MCF 10A (cell line): Measurements from ENCODE around the gene NUTF2. TPM values are rescaled to one million over a fixed set of nuclear protein-coding genes. Genes with fewer than 3 reads are reported as not detected.

Experiments used
- BruUV-seq: library from RNA; stranded (reverse); fragments of 400-500 nt; replicated peaks from 2 replicates; lab custom pipeline; 2021; lab: Mats Ljungman, UMichigan
- CTCF ChIA-PET: fragments of 300-600 bp; sonication (Branson Sonifier 250); formaldehyde crosslinking; extraction: SDS; loops from one replicate; lab custom pipeline; 2021; ENCODE audit warnings: antibody characterized with exemption, inconsistent platforms; lab: Yijun Ruan, JAX
- POLR2A ChIA-PET: fragments of 300-600, 350-650 bp; sonication (Branson Sonifier 250); formaldehyde crosslinking; extraction: SDS; loops from one replicate; lab custom pipeline; 2020; ENCODE audit warnings: antibody characterized with exemption, inconsistent platforms; lab: Yijun Ruan, JAX
- DNase-seq: peaks from one replicate; pipeline ENCODE4 v3.0.0-alpha.2; 2018; ENCODE audit not compliant: unreplicated experiment
- H3K27ac Mint-ChIP-seq: one replicate; pipeline ENCODE4 v1.8.0; 2022; ENCODE audit warnings: mild to moderate bottlenecking, low read depth, mixed read lengths; ENCODE audit not compliant: unreplicated experiment
- H3K27me3 Mint-ChIP-seq: one replicate; pipeline ENCODE4 v1.8.0; 2022; ENCODE audit warnings: mixed read lengths; ENCODE audit not compliant: insufficient read depth, unreplicated experiment
- H3K36me3 Mint-ChIP-seq: one replicate; pipeline ENCODE4 v1.8.0; 2022; ENCODE audit warnings: mild to moderate bottlenecking, moderate library complexity, mixed read lengths; ENCODE audit not compliant: insufficient read depth, unreplicated experiment
- H3K4me1 Mint-ChIP-seq: one replicate; pipeline ENCODE4 v1.8.0; 2022; ENCODE audit warnings: mixed read lengths; ENCODE audit not compliant: insufficient read depth, unreplicated experiment
- H3K4me3 Mint-ChIP-seq: one replicate; pipeline ENCODE4 v1.8.0; 2022; ENCODE audit warnings: mild to moderate bottlenecking, moderate library complexity, mixed read lengths; ENCODE audit not compliant: unreplicated experiment
- H3K9me3 Mint-ChIP-seq: one replicate; pipeline ENCODE4 v1.8.0; 2022; ENCODE audit warnings: mixed read lengths; ENCODE audit not compliant: unreplicated experiment
- intact Hi-C: fragments of 100-400 bp; cut with micrococcal nuclease; formaldehyde crosslinking; loops from 2 replicates; pipeline ENCODE4 v1.14.1; 2022
- total RNA-seq: library from RNA; stranded (reverse); gene quantifications from 2 replicates; pipeline ENCODE4 v1.2.3, GENCODE V29; 2022
- TF ChIP-seq, protein P1 (sequence below): fragments of 200-600 bp; IDR thresholded peaks from one replicate; pipeline ENCODE4 v1.8.0; 2022; ENCODE audit warnings: antibody characterized with exemption, mild to moderate bottlenecking; ENCODE audit not compliant: unreplicated experiment

The NUTF2 gene
- total RNA-seq, 1 experiment from 2014 or later, result 133 TPM

DNA sequence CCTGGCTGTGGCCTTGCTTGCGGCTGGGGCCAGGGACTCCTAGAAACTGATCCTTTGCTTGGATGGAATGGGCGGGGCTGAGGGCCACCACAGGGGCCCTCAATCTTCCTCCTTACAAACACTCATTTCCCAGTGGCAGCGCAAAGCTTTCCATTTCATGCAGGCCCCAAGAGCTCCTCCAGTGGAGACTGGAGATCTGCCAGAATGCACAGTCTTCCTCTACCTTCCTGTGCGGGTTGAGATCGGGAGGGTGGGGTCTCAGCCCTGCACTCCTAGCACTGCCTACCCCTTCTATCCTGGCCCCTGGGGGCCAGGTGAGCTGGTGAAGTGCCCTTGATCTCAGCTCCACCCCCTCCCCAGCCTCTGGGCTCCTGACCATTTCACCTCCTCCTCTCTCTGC lies 39.7 kb downstream of the NUTF2 start:
- TF ChIP-seq, protein P1, sequence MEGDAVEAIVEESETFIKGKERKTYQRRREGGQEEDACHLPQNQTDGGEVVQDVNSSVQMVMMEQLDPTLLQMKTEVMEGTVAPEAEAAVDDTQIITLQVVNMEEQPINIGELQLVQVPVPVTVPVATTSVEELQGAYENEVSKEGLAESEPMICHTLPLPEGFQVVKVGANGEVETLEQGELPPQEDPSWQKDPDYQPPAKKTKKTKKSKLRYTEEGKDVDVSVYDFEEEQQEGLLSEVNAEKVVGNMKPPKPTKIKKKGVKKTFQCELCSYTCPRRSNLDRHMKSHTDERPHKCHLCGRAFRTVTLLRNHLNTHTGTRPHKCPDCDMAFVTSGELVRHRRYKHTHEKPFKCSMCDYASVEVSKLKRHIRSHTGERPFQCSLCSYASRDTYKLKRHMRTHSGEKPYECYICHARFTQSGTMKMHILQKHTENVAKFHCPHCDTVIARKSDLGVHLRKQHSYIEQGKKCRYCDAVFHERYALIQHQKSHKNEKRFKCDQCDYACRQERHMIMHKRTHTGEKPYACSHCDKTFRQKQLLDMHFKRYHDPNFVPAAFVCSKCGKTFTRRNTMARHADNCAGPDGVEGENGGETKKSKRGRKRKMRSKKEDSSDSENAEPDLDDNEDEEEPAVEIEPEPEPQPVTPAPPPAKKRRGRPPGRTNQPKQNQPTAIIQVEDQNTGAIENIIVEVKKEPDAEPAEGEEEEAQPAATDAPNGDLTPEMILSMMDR, result no peak

DNA sequence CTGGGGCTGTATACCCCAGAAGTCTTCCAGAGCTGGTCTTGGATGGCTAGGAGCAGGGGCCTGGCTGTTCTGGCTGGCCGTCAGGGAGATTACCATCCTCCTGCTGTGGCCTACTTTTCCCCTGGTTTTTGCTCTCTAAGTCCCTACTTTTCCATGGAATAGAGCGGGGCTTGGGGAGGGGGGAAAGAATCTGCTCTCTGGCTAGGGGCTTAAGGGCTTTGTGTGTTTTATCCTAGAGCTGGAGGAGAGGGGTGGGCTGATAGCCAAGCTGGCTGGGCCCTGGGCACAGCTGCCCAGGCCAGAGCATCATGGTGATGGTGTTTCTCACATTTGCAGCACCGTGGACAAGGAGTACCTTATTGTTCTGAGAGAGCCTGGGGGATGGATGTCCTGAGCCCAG lies 41.6 kb downstream of the NUTF2 start:
- Mint-ChIP-seq H3K4me3 (no peak overlapping the region), H3K36me3 (peaks cover 12% of the 10 kb centered on the region), H3K4me1 (peaks cover 20% of the 10 kb centered on the region), H3K27ac (no peak overlapping the region), H3K27me3 (no peaks in the 10 kb centered on the region), H3K9me3 (no peaks in the 10 kb centered on the region)
- BruUV-seq, result no TSS peak
- DNase-seq, result no peak
- POLR2A ChIA-PET, result no interaction called here
- CTCF ChIA-PET, result interaction anchor here (0.9 kb wide), 1 partner anchor 9 kb away, joined by 3 read pairs; no protein-coding TSS in a partner anchor
- intact Hi-C loops, result no loop called here
- TF ChIP-seq, protein P1, result no peak

More for the DNA sequence above, 39.7 kb downstream of the NUTF2 start:
- no peaks in the 10 kb centered on the region for H3K27me3 Mint-ChIP-seq
- peaks cover 17% of the 10 kb centered on the region for H3K4me1 Mint-ChIP-seq
- POLR2A ChIA-PET, result interaction anchor here (0.7 to 3.3 kb wide), 5 partner anchors 13 to 50 kb away, joined by 3 to 18 read pairs (median 9); partner anchors contain the start of genes EDC4 and PSMB10
- H3K27ac Mint-ChIP-seq, result no peak overlapping the region
- no peaks in the 10 kb centered on the region for H3K9me3 Mint-ChIP-seq
- intact Hi-C loops, result no loop called here
- BruUV-seq, result no TSS peak
- no peak for DNase-seq
- CTCF ChIA-PET, result interaction anchor here (0.8 to 6.4 kb wide), 6 partner anchors 16 to 176 kb away, joined by 3 to 67 read pairs (median 4); no protein-coding TSS in a partner anchor
- H3K36me3 Mint-ChIP-seq, result peaks cover 23% of the 10 kb centered on the region
- H3K4me3 Mint-ChIP-seq, result no peak overlapping the region

DNA sequence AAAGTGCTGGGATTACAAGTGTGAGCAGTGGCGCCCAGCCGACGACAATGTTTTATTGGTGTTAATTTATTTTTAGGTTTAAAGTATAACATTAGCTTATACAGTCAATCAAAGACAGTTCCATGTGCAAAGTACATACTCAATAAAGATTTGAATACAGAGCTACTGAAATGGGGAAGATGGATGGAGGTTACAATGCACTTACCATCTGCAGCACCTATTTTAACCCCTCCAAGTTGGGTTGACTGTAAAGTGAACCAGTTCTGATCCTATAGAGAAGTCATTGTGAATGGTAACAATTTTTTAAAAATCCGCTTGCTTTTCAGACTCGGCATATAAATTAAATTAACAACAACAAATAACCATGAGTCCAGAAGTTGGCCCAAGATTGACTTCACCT lies 45.6 kb downstream of the NUTF2 start:
- CTCF ChIA-PET, result interaction anchor here (1.1 to 2.2 kb wide), 5 partner anchors 8 to 371 kb away, joined by 4 to 11 read pairs (median 6); partner anchors contain the start of gene NRN1L

More for the DNA sequence above, 45.6 kb downstream of the NUTF2 start:
- no peak for DNase-seq
- TSS peak; percentile 45 for BruUV-seq
- POLR2A ChIA-PET, result interaction anchor here (0.7 to 3.4 kb wide), 16 partner anchors 8 to 585 kb away, joined by 3 to 34 read pairs (median 3); partner anchors contain the start of genes NRN1L and NUTF2
- intact Hi-C loops, result no loop called here
- peak overlapping the region; percentile 92 for H3K4me3 Mint-ChIP-seq
- H3K9me3 Mint-ChIP-seq, result no peaks in the 10 kb centered on the region
- peak overlapping the region; percentile 92 for H3K27ac Mint-ChIP-seq
- TF ChIP-seq, protein P1, result no peak
- peaks cover 13% of the 10 kb centered on the region for H3K4me1 Mint-ChIP-seq
- no peaks in the 10 kb centered on the region for H3K27me3 Mint-ChIP-seq
- H3K36me3 Mint-ChIP-seq, result peaks cover 15% of the 10 kb centered on the region
